SK-N-SH treated with all-trans-retinoic acid at 6 μM for 48 hours (cell line): ENCODE measurements around the gene ACOX1.

Experiments
- ATAC-seq: fragments of 200-7000 bp; cut with Tn5 transposase; 3 replicates; pipeline ENCODE4 v1.9.1; 2020; ENCODE audit warnings: mild to moderate bottlenecking, moderate library complexity
- ARNTL ChIP-seq: fragments of 450-650 bp; formaldehyde crosslinking; IDR thresholded peaks from 2 replicates; pipeline ENCODE4 v1.5.0; 2020; ENCODE audit warnings: low read depth, mild to moderate bottlenecking, moderate library complexity, borderline replicate concordance
- BACH2 ChIP-seq: fragments of 250-450 bp; sonication (Bioruptor Pico); IDR thresholded peaks from 2 replicates; pipeline ENCODE4 v1.9.0; 2021; ENCODE audit warnings: mild to moderate bottlenecking, borderline replicate concordance
- CSDC2 ChIP-seq: fragments of 250-450 bp; sonication (Bioruptor Pico); IDR thresholded peaks from 2 replicates; pipeline ENCODE4 v1.5.0; 2020; ENCODE audit warnings: mild to moderate bottlenecking, moderate library complexity
- ESRRG ChIP-seq: fragments of 250-450 bp; sonication (Bioruptor Pico); IDR thresholded peaks from 2 replicates; pipeline ENCODE4 v1.6.1; 2021; ENCODE audit warnings: mild to moderate bottlenecking
- ISL1 ChIP-seq: fragments of 250-450 bp; sonication (Bioruptor Pico); IDR thresholded peaks from 2 replicates; pipeline ENCODE4 v2.1.2; 2022; ENCODE audit warnings: mild to moderate bottlenecking, moderate library complexity
- OSR1 ChIP-seq: fragments of 250-450 bp; sonication (Bioruptor Pico); IDR thresholded peaks from 2 replicates; pipeline ENCODE4 v1.8.0; 2022; ENCODE audit warnings: moderate library complexity, mild to moderate bottlenecking, inconsistent platforms
- PPARA ChIP-seq: fragments of 250-450 bp; sonication (Bioruptor Pico); IDR thresholded peaks from 2 replicates; pipeline ENCODE4 v1.5.0; 2020; ENCODE audit warnings: mild to moderate bottlenecking, borderline replicate concordance
- RARB ChIP-seq: fragments of 250-450 bp; sonication (Bioruptor Pico); IDR thresholded peaks from 2 replicates; pipeline ENCODE4 v1.8.0; 2021; ENCODE audit warnings: mild to moderate bottlenecking, moderate library complexity
- SNAI2 ChIP-seq: fragments of 250-450 bp; sonication (Bioruptor Pico); IDR thresholded peaks from 2 replicates; pipeline ENCODE4 v1.5.0; 2020; ENCODE audit warnings: mild to moderate bottlenecking, moderate library complexity
- TCF4 ChIP-seq: fragments of 250-450 bp; sonication (Bioruptor Pico); IDR thresholded peaks from 2 replicates; pipeline ENCODE4 v1.8.0; 2021; ENCODE audit warnings: mild to moderate bottlenecking, moderate library complexity, borderline replicate concordance
- ZC3H10 ChIP-seq: fragments of 250-450 bp; sonication (Bioruptor Pico); IDR thresholded peaks from 2 replicates; pipeline ENCODE4 v1.5.1; 2021; ENCODE audit warnings: mild to moderate bottlenecking, moderate library complexity
- ZFP3 ChIP-seq: fragments of 250-450 bp; sonication (Bioruptor Pico); IDR thresholded peaks from 2 replicates; pipeline ENCODE4 v1.5.0; 2020; ENCODE audit warnings: mild to moderate bottlenecking, moderate library complexity
- ZFP30 ChIP-seq: fragments of 450-650 bp; formaldehyde crosslinking; IDR thresholded peaks from 2 replicates; pipeline ENCODE4 v1.5.0; 2022; ENCODE audit warnings: mild to moderate bottlenecking, moderate library complexity
- ZNF565 ChIP-seq: fragments of 450-650 bp; formaldehyde crosslinking; conservative IDR thresholded peaks from 2 replicates; pipeline ENCODE4 v1.5.0; 2020; ENCODE audit warnings: low read depth, mild to moderate bottlenecking, moderate library complexity
- ZNF70 ChIP-seq: fragments of 450-650 bp; formaldehyde crosslinking; IDR thresholded peaks from 2 replicates; pipeline ENCODE4 v1.5.0; 2020; ENCODE audit warnings: mild to moderate bottlenecking, moderate library complexity
- ZNF8 ChIP-seq: fragments of 450-650 bp; formaldehyde crosslinking; IDR thresholded peaks from 2 replicates; pipeline ENCODE4 v1.5.0; 2020; ENCODE audit warnings: mild to moderate bottlenecking, moderate library complexity
- TF ChIP-seq, protein P1 (sequence below): fragments of 250-450 bp; sonication (Bioruptor Pico); IDR thresholded peaks from 2 replicates; pipeline ENCODE4 v1.5.0; 2020; ENCODE audit warnings: mild to moderate bottlenecking, moderate library complexity
- TF ChIP-seq, protein P2 (sequence below): fragments of 250-450 bp; sonication (Bioruptor Pico); IDR thresholded peaks from 2 replicates; pipeline ENCODE4 v1.8.0; 2021; ENCODE audit warnings: low read depth, mild to moderate bottlenecking, moderate library complexity, borderline replicate concordance
- TF ChIP-seq, protein P3 (sequence below): fragments of 250-450 bp; sonication (Bioruptor Pico); IDR thresholded peaks from 2 replicates; pipeline ENCODE4 v1.5.1; 2021; ENCODE audit warnings: mild to moderate bottlenecking, moderate library complexity
- TF ChIP-seq, protein P4 (sequence below): fragments of 250-450 bp; sonication (Bioruptor Pico); IDR thresholded peaks from 2 replicates; pipeline ENCODE4 v1.8.0; 2020; ENCODE audit warnings: mild to moderate bottlenecking, moderate library complexity, borderline replicate concordance

ACOX1 gene

DNA sequence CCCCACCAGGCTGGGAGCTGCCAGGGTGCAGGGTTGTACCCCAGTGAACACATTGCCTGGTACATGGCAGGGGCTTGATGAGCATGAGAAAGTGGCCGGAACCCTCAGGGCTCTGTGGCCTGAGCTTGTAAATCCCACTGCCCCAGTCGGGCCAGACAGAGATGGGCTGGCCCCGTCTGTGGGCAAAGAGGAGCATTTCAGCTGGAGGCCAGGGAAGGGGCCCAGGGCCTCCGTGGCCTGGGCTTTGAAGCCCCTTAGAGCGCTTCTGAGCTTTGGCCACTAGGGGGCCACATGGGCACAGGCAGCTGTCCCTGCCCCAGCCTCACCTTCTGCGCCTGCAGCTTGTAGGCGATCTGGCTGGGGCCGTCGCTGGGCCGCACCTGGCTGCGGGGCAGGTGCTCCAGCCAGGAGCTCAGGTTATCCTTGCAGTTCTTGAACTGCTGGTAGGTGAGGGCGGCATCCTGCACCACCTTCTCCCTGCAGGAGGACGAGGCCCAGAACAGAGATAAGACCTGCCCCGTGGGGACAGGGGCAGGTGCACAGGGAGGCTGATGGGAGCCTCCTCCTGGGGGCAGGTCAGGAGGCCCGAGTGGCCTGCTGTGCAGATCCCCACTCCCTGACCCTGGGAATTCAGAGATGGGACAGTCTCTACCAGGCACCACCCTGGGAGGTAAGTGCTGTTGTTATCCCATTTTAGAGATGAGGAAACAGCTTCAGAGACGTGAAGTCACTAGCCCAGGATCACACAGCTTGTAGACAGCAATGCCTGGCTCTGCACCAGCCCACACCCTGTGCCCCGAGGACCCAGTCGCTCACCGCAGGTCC lies 35.3 kb upstream of the ACOX1 start:
- peak; percentile 98 for ATAC-seq
- TF ChIP-seq RARB (CRISPR knock-in tag) (no peak), ESRRG (CRISPR knock-in tag) (no peak), ZNF565 (CRISPR knock-in tag) (no peak), ZFP30 (CRISPR knock-in tag) (no peak)
- TF ChIP-seq, protein P1, sequence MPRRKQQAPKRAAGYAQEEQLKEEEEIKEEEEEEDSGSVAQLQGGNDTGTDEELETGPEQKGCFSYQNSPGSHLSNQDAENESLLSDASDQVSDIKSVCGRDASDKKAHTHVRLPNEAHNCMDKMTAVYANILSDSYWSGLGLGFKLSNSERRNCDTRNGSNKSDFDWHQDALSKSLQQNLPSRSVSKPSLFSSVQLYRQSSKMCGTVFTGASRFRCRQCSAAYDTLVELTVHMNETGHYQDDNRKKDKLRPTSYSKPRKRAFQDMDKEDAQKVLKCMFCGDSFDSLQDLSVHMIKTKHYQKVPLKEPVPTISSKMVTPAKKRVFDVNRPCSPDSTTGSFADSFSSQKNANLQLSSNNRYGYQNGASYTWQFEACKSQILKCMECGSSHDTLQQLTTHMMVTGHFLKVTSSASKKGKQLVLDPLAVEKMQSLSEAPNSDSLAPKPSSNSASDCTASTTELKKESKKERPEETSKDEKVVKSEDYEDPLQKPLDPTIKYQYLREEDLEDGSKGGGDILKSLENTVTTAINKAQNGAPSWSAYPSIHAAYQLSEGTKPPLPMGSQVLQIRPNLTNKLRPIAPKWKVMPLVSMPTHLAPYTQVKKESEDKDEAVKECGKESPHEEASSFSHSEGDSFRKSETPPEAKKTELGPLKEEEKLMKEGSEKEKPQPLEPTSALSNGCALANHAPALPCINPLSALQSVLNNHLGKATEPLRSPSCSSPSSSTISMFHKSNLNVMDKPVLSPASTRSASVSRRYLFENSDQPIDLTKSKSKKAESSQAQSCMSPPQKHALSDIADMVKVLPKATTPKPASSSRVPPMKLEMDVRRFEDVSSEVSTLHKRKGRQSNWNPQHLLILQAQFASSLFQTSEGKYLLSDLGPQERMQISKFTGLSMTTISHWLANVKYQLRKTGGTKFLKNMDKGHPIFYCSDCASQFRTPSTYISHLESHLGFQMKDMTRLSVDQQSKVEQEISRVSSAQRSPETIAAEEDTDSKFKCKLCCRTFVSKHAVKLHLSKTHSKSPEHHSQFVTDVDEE (CRISPR knock-in tag) = no peak

DNA sequence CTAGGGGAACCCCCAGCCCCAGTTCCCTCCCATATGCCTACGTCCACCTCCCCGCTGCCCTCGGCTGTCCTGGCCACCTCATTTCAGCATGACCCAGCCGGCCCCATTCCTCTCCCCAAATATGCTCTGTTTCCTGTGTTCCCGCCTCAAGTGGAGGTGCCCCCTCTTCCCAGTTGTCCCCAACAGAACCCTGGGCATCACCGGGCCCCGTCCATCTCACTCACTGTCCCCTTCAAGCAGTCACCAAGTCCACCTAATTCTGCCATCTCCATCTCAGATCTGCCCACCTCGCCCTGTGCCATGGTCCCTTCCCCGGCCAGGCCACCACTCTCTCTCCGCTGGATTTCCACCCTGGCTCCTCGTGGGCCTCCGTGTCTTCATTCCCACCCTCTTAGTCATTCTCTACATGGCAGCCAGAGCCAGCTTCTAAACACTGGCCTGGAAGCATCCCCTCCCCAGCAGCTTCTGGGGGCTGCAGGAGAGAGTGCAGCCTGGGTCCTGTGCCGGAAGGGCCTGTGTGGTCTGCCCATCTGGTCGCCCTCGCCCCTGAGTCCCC lies 34.5 kb upstream of the ACOX1 start:
- TF ChIP-seq ZNF8 (CRISPR knock-in tag) (no peak), ISL1 (CRISPR knock-in tag) (no peak), ZC3H10 (CRISPR knock-in tag) (no peak), CSDC2 (no peak), ESRRG (CRISPR knock-in tag) (no peak), ZFP3 (CRISPR knock-in tag) (no peak)
- TF ChIP-seq, protein P2, sequence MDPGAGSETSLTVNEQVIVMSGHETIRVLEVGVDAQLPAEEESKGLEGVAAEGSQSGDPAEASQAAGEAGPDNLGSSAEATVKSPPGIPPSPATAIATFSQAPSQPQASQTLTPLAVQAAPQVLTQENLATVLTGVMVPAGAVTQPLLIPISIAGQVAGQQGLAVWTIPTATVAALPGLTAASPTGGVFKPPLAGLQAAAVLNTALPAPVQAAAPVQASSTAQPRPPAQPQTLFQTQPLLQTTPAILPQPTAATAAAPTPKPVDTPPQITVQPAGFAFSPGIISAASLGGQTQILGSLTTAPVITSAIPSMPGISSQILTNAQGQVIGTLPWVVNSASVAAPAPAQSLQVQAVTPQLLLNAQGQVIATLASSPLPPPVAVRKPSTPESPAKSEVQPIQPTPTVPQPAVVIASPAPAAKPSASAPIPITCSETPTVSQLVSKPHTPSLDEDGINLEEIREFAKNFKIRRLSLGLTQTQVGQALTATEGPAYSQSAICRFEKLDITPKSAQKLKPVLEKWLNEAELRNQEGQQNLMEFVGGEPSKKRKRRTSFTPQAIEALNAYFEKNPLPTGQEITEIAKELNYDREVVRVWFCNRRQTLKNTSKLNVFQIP = no peak
- TF ChIP-seq, all 23 proteins: peak for 0
- ATAC-seq = no peak

DNA sequence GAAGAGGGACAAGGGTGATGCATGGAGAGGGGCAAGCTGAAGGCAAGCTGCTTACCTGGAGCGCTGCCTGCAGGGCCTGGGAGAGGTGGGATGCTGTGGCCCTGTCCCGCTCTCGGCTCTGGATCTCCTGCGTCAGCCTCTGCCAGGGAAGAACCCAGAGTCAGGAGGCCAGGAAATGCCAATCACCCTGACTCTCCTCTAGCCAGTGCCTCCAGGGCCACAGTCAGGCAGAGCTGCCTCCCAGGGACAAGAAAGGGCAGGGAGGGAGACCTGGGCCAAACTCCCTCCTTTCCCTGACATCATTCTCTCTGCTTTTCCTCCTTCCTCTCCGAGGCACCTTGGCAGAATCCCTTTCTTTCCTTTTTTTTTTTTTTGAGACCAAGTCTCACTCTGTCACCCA lies 33.0 kb upstream of the ACOX1 start:
- TF ChIP-seq CSDC2 (no peak), ZNF8 (CRISPR knock-in tag) (no peak), ZNF70 (CRISPR knock-in tag) (no peak), SNAI2 (CRISPR knock-in tag) (no peak), ZNF565 (CRISPR knock-in tag) (no peak)
- TF ChIP-seq, protein P3, sequence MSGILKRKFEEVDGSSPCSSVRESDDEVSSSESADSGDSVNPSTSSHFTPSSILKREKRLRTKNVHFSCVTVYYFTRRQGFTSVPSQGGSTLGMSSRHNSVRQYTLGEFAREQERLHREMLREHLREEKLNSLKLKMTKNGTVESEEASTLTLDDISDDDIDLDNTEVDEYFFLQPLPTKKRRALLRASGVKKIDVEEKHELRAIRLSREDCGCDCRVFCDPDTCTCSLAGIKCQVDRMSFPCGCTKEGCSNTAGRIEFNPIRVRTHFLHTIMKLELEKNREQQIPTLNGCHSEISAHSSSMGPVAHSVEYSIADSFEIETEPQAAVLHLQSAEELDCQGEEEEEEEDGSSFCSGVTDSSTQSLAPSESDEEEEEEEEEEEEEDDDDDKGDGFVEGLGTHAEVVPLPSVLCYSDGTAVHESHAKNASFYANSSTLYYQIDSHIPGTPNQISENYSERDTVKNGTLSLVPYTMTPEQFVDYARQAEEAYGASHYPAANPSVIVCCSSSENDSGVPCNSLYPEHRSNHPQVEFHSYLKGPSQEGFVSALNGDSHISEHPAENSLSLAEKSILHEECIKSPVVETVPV = no peak
- no peak for ATAC-seq

DNA sequence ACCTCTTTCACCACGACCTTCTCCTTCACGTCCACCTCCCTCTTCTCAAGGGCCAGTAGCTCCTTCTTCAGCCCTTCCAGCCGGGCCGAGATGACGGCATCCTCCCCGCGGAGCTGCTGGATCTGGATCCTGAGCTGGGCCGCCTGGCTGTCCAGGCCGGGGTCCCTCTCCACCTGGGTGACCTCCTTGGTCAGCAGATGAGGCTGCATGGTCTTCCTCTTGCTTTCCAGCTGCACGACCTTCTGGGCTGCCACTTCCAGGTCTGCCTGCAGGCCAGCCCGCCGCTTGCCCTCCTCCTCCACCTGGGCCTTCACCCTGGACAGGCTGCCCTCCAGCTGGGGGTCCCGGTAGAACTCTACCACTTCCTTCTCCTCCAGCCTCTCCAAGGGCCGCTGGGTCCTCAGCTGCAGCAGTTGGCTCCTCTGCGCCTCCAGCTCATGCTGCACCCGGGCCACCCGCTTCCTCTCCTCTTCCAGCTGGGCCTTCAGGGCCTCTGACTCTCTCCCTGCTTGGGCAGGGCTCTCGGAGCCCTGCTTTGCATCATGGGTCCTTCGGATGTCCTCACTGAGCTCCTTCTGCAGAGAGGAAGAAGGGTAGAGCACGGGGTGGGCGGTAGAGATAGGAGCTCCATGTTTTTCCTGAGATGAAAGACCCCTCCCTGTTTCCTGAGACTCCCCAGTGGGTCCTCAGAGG lies 31.1 kb upstream of the ACOX1 start:
- no peak for TF ChIP-seq ZNF8 (CRISPR knock-in tag)
- TF ChIP-seq BACH2 (CRISPR knock-in tag) = no peak
- no peak for TF ChIP-seq SNAI2 (CRISPR knock-in tag)
- TF ChIP-seq, protein P4, sequence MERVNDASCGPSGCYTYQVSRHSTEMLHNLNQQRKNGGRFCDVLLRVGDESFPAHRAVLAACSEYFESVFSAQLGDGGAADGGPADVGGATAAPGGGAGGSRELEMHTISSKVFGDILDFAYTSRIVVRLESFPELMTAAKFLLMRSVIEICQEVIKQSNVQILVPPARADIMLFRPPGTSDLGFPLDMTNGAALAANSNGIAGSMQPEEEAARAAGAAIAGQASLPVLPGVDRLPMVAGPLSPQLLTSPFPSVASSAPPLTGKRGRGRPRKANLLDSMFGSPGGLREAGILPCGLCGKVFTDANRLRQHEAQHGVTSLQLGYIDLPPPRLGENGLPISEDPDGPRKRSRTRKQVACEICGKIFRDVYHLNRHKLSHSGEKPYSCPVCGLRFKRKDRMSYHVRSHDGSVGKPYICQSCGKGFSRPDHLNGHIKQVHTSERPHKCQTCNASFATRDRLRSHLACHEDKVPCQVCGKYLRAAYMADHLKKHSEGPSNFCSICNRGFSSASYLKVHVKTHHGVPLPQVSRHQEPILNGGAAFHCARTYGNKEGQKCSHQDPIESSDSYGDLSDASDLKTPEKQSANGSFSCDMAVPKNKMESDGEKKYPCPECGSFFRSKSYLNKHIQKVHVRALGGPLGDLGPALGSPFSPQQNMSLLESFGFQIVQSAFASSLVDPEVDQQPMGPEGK (CRISPR knock-in tag) = no peak
- TF ChIP-seq OSR1 = no peak
- TF ChIP-seq, protein P1 (CRISPR knock-in tag) = no peak
- TF ChIP-seq TCF4 (CRISPR knock-in tag) = no peak
- TF ChIP-seq, protein P2 = no peak
- TF ChIP-seq ARNTL (CRISPR knock-in tag) = no peak
- TF ChIP-seq ZNF565 (CRISPR knock-in tag) = no peak
- no peak for TF ChIP-seq PPARA (CRISPR knock-in tag)
- no peak for TF ChIP-seq ZFP30 (CRISPR knock-in tag)
- TF ChIP-seq, all 23 proteins: peak for 0
- no peak for ATAC-seq
